Activated naive CD4-positive, alpha-beta T cell (primary cell): ENCODE measurements around the gene STPG4.
"Not testable (repeated sequence)": the region's sequence is repeated elsewhere in the genome, so short reads cannot be mapped to it uniquely, and the experiment has no call there.

ENCODE experiments used
- DNase-seq, 4 experiments: peaks; one replicate each; lab custom pipeline; 2025; lab: John Stamatoyannopoulos, UW

STPG4 gene

GRCh38 chr2:47126783-47127182, 28.3 kb downstream of the STPG4 start:
- no peak for DNase-seq

GRCh38 chr2:47124740-47125139, 30.4 kb downstream of the STPG4 start:
- not testable (repeated sequence) for DNase-seq

DNA sequence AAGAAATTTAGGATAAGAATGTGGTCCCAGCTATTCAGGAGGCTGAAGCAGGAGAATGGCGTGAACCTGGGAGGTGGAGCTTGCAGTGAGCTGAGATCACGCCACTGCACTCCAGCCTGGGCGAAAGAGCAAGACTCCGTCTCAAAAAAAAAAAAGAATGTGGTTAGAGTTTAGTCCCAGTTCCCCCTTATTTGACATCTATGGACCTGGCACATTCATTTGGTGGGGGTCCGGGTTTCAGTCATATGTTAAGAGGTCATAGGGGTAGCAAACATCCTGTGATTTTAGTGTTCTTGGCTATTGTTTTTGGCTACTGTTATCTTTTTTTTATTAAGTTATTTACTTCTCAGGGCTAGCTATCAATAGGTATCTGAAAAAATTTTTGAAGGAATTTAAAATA, 34.7 kb downstream of the STPG4 start:
- not testable (repeated sequence) for DNase-seq

DNA sequence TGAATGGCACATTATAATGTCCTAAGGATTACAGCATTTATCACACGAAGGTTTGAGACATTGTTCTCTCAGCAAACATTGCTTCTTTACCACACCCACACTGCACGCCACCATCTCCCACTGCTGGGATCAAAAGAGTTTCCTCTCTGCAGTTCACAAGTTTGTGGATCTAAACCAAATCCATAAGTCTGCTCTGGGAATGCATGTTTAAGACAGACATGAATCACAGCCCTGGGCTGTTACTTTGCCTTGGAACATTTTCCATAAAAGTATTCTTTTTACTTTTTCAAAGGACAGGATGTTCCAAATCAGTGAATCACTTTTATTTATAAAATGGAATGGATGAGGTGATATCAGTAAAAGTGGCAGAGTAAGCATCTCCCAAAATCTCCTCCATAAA, 36.1 kb downstream of the STPG4 start:
- no peak for DNase-seq

- no peak for DNase-seq
Measured at GRCh38 chr2:47118581-47118980, 36.5 kb downstream of the STPG4 start.

DNA sequence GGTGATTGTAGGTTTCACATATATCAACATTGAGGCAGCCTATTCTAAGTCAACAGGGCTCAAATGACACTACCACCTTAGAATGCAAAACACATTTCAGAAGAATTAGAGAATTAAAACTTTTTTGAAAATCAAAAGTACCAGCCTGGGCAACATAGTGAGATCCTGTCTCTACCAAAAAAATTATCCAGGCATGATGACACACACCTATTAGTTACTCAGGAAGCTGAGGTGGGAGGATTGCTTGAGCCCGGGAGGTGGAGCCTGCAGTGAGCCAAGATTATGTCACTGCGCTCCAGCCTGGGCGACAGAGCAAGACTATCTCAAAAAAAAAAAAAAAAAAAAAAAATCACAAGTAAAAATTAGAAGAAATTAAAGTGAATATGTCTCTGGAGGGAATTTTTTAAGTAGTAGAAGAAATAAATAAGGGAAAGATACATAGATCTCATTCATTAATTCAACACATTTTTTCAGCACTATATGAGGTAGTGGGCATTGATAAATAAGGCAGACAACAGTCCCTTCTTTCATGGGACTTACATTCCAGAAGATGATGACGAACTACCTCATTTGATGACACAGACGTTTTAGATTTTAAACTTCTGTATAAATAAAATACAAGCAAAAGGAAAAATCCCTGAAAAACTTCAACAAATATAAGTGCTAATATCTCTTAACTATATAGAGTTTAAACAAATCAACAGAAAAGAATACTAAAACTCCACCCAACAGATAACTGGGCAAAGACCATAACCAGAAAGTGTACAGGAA, 42.3 kb downstream of the STPG4 start:
- DNase-seq: no peak

- no peak for DNase-seq
Measured at GRCh38 chr2:47109680-47110079, 45.4 kb downstream of the STPG4 start.

DNA sequence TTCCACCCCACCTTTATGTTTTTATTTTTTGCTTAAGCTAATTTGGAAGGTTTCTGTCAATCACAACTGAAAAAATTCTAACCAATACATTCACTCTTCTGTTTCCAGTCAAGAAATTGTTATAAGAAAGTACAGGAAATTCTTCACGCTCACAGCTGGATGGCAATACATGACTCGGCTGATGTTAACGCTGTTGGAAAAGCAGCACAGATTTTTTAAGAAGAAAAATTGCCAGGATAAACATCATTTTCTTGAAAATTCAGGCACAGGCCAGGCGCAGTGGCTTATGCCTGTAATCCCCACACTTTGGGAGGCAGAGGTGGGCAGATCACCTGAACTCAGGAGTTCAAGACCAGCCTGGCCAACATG, 46.1 kb downstream of the STPG4 start:
- DNase-seq: no peak

- DNase-seq: not testable (repeated sequence)
Measured at GRCh38 chr2:47108267-47109006, 46.7 kb downstream of the STPG4 start.

DNA sequence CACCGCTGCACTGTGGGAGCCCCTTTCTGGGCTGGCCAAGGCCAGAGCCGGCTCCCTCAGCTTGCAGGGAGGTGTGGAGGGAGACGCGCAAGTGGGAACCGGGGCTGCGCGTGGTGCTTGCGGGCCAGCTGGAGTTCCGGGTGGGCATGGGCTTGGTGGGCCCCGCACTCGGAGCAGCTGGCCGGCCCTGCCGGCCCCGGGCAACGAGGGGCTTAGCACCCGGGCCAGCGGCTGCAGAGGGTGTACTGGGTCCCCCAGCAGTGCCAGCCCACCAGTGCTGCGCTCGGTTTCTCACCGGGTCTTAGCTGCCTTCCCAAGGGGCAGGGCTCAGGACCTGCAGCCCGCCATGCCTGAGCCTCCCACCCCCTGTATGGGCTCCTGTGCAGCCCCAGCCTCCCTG, 47.9 kb downstream of the STPG4 start:
- not testable (repeated sequence) for DNase-seq

GRCh38 chr2:47106231-47106630, 48.9 kb downstream of the STPG4 start:
- DNase-seq: not testable (repeated sequence)

GRCh38 chr2:47099712-47100111, 55.4 kb downstream of the STPG4 start:
- not testable (repeated sequence) for DNase-seq

DNA sequence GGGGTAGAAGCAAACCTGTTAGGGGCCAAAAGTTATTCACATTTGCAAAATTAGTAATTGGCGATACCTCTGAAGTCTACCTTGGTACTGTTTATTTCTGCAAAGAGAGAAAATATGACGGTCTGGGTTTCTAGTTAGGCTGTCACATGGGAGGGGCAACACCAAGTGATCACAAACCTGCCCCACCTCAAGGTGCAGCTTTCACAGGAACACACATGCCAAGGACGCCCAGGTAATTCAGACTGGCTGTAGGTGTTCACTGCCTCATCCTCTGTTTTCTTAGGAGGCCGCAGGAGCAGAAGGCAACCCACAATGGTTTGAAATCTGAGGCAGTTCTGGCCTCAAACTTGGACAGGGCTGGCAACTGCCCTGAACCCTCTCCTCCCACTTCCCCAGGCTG, 56.2 kb downstream of the STPG4 start:
- DNase-seq: no peak

DNA sequence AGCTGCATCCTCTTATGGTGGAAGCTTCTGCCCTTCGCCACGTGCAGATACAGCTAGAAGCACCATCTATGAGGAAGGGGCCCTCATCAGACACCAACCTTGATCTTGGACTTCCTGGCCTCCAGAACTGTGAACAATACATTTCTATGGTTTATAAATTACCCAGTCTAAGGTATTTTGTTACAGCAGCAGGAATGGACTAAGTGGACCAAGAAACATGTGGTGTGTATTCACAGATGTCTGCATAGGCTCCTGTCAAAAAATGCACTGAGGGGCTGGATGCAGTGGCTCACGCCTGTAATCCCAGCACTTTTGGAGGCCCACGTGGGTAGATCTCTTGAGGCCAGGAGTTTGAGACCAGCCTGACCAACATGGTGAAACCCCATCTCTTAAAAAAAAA, 57.5 kb downstream of the STPG4 start:
- no peak for DNase-seq

GRCh38 chr2:47096451-47096850, 58.7 kb downstream of the STPG4 start:
- no peak for DNase-seq

- DNase-seq: no peak
Measured at GRCh38 chr2:47095349-47096020, 59.6 kb downstream of the STPG4 start.

DNA sequence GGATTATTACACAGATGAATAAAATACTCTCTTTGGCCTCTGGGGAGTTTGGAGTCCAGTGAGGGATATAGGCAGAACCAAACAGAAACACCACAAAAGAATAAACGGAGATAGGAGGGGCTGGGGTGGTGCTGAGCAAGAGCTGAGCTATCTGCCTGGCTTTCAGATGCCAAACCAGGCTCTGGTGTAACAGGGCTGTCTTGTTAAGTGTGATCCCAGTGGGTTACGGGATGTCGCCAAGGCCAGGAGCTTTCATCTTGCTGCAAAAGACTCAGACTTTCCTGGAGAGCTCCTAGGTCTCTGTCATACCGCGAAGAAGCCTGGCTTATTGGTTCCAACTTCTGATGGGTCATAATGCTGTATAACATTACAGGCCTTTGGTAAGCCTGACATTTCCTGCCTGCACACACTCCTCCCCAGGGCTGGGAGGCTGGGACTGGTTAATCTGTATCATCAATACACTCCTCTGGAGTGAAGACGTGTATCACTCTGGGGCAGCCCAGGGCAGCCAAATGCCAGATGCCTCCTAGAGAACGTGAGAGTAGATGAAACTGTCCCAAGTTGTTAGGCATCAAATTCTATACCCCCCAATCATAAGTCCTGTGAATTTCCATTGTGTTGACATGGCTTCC, 60.5 kb downstream of the STPG4 start:
- DNase-seq: no peak

DNA sequence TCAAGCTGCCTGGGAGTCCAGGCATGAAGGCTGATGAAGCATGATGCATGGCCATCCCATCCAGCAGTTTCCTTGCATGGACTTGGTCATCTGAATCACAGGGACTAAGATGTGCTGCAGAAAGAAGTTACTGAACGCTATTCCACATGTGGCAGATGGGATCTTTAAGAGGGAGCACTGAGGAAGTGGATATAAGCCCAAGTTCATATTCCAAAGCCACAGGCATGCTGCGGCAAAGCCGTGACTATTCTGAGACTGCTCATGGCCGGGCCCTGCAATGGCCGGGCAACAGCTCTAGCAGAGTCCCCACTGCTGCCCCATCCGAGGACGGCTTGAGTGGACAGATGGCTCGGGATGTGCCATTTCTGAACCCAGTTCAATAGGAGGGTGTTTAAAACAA, 61.5 kb downstream of the STPG4 start:
- DNase-seq: no peak

- no peak for DNase-seq
Measured at GRCh38 chr2:47092465-47092864, 62.6 kb downstream of the STPG4 start.

- no peak for DNase-seq
Measured at GRCh38 chr2:47091118-47091517, 64.0 kb downstream of the STPG4 start.

- DNase-seq: no peak
Measured at GRCh38 chr2:47089083-47089464, 66.0 kb downstream of the STPG4 start.

GRCh38 chr2:47088371-47089082, 66.6 kb downstream of the STPG4 start:
- DNase-seq: no peak
